Kasumi-1 (cell line): ENCODE measurements around the gene CACNA1F.

ENCODE experiments used
- DNase-seq, 2 experiments: peaks; one replicate each; lab custom pipeline; 2025; lab: John Stamatoyannopoulos, UW

The CACNA1F gene

DNA sequence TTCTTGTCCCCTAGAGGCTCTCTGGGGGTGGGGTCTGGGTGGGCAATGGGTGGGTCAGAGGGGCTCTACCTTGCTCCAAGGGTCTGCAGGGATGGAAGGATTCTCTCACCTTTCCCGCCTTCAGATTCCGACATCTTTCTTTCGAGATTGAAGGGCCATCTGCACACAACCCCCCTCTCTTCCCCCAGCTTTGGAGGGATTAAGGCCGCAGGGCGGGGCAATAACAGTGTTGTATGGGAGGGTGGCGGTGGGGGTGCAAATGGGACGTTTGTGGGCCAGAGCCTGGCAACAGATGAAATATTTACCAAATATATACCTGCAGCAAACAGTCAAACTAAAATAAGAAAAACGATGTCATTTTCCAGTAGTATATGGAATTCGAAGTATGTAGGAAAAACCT, at the start of gene CACNA1F:
Gene CACNA1F, minus strand, starts transcription at position 165 of the 400 bp plus-strand sequence. Its CDS starts 31 bp downstream, at position 134.
- no peak for DNase-seq

DNA sequence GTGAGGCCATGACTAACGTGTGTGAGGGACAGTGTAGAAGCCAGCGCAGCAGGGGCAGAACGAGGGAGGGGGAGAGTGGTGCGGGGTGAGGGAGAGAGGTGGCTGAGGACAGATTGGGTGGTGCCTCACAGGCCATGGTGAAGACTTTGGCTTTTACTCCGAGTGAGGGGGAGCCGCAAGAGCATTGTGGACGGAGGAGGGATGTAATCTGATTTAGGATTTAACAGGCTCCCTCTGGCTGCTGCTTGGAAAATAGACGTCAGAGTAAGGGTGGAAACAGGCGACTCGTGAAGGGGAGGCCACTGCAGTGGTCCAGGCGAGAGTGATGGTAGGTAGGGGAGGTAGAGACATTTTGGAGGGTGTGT, 49.5 kb upstream of the CACNA1F start:
- peak; percentile 3 to 7 for DNase-seq

- DNase-seq: no peak
Measured at GRCh38 chrX:49278081-49278480, 44.9 kb upstream of the CACNA1F start.

DNA sequence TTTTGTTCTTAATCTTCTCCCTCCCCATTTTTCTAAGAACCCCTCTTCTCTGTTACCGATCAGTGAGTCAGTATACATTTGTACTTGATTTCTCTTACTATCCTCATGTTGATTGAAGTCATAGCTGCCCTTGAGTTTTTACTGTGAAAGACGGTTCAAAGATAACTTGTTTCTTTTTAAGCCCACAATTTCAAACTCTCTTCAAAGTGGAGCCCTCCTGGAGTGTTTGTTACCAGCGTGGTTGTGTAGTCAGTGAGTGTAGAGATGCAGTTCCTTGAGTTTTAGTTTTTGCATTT, 44.3 kb upstream of the CACNA1F start:
- DNase-seq: no peak

DNA sequence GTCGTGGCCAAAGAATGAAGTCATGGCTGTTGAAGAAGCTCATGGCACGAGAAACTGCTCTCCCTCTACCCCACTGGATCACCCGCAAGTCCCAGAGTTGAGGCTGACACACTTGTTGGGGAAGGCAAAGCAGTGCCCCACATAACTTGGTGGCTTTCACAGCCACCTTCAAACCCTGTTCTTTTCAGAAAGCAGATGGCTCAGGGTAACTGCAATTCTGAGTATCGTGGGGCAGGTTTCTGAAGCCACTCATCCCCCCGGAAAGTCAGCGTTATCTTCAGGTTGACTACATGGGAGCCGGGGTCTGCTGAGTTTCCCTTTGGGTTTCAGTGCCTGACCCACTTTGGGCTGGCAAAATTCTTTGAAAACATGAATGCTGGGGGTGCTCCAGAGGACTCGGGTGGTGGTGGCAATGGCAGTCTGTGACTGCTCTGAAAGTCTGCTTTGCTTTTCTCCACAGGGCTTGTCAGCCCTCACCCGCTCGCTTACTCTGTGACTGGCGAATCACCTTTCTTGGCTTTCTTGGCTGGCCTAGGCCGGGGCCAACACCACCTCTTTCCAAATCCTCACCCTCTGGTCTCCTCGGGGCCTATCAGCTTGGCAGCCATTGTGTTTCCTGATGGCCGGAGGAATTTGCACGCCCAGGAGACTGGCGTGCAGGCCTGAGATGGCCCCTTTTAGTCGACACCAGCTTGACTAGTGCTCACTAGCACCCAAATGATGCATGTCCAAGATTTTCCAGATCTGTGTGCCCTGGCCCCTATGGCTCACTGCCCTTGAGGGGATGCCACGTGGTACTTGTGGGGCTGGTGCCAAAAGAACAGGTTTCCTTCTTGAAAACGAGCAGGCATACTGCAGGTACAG, 43.8 kb upstream of the CACNA1F start:
- DNase-seq: no peak

GRCh38 chrX:49276207-49276606, 43.1 kb upstream of the CACNA1F start:
- no peak for DNase-seq

GRCh38 chrX:49273181-49273727, 40.1 kb upstream of the CACNA1F start:
- no peak for DNase-seq

GRCh38 chrX:49272421-49272820, 39.3 kb upstream of the CACNA1F start:
- DNase-seq: no peak

GRCh38 chrX:49271341-49271740, 38.2 kb upstream of the CACNA1F start:
- DNase-seq: no peak

DNA sequence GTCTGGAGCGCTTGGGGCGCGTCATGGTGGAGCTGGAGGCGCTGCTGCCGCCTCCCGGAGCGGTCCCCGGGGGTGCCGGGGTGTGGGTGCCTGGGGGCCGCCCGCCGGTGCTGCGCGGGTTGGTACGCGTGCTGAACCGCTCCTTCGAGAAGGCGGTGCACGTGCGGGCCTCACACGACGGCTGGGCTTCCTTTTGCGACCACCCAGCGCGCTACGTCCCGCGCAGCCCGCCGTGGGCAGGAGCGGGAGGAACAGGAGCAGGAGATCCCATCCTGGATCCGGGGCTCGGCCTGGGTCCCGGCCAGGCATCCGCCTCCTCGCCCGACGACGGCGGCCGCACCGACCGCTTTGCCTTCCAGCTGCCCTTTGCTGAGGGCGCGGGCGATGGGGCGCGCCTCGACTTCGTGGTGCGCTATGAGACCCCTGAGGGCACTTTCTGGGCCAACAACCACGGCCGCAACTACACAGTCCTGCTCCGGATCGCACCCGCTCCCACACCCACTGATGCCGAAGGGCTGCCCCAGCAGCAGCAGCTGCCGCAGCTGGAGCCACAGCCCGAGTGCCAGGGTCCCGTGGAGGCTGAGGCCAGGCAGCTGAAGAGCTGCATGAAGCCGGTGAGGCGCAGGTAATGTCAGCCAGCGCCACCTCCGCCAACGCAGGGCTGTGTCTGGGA, 37.2 kb upstream of the CACNA1F start:
- DNase-seq: no peak

DNA sequence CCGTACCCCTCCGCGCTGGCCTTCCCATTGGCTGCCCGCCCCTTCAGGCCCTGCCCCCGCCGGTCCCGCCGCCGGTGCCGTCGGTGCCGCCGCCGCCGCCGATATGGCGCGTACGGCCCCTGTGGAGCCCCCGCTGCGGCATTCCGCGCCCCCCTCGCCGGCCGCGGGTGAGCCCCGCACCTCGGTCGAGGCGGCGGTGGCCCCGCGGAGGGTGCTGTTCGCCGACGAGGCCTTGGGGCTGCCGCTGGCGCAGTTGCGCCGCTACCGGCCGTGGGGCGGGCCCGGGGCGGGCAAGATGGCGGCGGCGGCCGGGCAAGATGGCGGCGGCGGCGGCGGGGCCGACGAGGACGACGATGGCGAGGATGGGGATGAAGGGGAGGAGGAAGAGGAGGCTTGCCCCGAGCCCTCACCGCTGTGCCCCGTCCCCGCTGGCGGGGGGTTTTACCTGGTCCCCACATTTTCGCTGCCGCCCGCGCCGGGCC, 36.7 kb upstream of the CACNA1F start, which contains the start of gene PPP1R3F:
Gene PPP1R3F, plus strand, starts transcription at position 27 of the 482 bp plus-strand sequence. Its CDS starts 77 bp downstream, at position 104.
- DNase-seq: no peak

DNA sequence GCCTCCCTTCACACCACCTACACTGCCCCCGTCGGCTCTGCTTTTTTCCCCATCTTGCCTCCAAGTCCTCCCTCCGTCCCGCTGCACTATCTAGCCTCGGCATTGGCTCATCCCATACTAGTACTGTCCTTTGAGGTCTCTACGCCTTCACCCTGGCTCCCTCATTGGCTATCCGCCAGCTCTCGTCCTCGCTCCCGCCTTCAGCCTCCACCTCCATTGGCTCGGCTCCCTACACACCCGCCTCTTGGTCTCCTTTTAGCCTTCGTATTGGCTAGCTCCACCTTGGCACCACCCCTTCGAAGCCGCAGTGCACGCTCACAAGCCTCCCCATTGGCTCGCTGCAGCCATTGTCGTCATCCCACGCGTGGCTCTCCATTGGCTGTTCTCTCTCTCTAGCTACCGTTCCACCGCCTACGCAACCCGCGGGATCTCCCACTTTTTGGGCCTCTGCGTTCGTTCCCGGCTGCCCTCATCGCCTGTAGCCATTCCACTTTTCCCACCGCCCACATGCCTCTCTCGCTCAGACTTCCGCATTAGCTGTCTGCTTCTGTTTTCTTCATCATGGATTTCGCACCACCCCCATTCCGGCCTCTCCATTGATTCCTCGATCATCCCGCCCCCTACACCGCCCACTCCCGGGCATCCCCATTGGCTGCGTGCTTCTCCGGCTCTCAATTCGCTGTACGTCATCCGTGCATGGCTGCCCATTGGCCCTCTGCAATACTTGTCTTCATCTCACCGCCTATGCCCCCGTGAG, 36.0 kb upstream of the CACNA1F start:
- peak; percentile 94 to 95 for DNase-seq

GRCh38 chrX:49268702-49269009, 35.5 kb upstream of the CACNA1F start:
- no peak for DNase-seq

- no peak for DNase-seq
Measured at GRCh38 chrX:49266523-49267445, 33.6 kb upstream of the CACNA1F start.

DNA sequence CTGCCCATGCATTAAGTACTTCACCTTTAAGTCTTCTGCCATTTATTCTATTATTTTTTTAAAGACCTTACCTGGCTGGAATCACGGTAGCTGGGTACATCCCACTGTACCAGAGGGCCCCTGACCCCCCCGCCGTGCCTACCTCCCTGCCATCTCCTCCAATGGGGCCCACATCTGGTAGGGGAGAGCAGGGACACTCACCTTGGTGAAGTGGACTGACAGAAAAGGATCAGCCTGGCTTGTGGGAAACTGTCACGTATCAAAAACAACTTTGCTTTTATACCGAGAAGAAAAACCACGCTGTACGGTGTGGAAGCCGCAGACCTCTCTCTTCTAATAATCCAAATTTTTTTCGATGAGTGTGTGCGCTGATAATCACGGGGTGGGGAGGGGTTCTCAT, 31.3 kb upstream of the CACNA1F start, which contains the start of gene FOXP3:
Gene FOXP3, minus strand, starts transcription at position 251 of the 400 bp plus-strand sequence. CDS start 6,205 bp downstream, outside the sequence.
- DNase-seq: no peak

DNA sequence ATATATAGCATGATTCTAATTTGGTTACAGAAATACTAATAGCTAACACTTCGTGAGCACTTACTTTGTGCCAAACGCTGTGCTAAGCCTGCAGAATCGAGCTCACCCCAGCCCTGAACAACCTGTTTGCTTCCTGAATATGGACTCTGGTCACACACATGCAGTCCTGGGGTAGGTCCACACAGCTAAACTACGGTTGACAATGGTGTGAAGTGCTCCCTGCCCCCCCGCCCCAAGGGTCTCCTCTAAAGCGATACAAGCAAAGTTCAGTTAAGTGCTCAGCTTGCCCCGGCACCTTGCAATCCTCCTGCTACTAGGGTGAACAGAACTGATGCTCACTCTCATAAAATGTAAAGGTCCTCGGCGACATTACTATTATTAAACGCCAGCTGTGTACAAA, 30.5 kb upstream of the CACNA1F start:
- DNase-seq: no peak

DNA sequence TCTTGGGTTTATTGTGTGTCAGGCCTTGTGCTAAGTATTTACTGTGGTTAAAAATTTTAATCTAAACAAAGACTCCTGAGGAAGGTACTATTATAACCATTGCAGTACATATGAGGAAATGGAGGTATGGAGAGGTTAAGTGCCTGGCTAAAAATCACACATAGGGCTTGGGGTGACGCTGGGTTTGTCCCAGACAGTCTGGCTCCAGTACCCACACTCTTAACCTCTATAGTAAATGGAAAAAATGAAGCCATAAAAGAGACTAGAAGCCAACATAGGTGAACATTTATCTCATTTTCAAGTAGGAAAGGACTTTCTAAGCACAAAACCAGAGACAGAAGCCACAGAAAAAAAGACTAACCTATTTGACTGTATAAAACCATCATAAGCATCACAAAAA, 29.5 kb upstream of the CACNA1F start:
- no peak for DNase-seq

GRCh38 chrX:49260221-49260985, 27.3 kb upstream of the CACNA1F start:
- DNase-seq: no peak

DNA sequence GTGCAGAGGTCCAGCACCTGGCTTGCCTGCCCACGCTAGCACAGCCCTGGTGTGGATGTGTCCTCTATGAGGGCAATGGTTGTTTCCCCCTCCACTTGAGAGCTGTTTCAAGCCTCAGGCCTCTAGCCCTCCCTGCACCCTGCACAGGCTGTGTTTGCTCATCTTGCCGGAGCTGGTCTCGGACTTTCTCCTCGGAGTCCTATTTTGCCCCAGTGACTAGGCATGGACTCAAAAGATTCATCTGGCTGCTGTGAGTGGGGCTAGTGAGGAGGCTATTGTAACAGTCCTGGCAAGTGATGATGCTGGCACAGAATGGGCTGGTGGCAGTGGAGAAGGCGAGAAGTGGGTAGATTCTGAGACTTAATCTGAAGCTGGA, 25.6 kb upstream of the CACNA1F start:
- DNase-seq: no peak
